ENCODE results near the gene LGALS7.
"Not testable (repeated sequence)": the region's sequence is repeated elsewhere in the genome, so short reads cannot be mapped to it uniquely, and the experiment has no call there.

LGALS7 gene

DNA sequence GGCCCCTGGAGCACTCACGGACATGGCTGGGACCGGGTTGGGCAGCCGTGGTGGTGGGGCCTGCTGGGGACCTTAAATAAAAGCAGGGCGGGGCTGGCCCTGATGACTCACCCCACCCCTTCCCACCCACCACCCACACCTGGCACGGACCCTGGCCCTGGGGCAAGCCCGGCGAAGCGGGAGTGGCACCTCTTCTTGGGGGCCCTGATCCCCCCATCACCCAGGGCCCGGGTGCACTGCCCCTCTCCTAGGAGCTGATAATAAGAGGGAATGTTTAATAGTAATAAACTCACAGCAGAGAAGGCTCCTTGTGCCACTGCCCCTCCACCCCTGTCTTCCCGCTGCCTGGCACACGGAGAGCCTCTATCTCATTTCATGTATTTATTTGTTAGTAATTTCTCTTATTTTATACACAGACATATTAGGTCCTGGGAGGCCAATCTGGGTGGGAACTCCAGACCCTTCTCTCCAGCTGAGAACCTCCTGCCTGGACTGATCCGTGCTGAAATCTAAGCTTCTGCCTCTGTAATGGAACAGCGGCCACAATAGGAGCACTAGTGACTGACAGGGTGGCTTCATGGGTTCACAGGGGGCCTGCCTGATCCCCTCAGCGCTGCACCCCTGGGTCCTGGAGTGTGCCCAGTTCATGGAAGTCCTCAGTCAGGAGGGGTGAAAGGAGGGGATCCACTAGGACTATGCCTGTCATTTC lies at the start of gene LGALS7:
TSS of gene LGALS7 (minus strand) at position 49 of the 709 bp plus-strand sequence. CDS start at position 24, 25 bp downstream.
- DNase-seq: no peak

DNA sequence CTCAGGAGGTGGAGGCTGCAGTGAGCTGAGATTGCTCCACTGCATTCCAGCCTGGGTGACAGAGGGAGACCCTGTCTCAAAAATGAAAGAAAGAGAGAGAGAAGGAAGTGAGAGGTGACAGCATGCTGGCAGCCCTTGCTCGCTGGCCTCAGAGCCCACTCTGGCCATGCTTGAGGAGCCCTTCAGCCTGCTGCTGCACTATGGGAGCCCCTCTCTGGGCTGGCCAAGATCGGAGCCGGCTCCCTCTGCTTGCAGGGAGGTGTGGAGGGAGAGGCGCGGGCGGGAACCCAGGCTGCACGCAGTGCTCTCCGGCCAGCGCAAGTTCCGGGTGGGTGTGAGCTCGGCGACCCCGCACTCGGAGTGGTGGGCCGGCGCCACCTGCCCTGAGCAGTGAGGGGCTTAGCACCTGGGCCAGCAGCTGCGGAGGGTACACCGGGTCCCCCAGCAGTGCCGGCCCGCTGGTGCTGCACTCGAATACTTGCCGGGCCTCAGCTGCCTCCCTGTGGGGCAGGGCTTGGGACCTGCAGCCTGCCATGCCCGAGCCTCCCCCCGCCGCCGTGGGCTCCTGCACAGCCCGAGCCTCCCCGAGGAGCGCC lies 48.0 kb upstream of the LGALS7 start:
- DNase-seq: not testable (repeated sequence)

DNA sequence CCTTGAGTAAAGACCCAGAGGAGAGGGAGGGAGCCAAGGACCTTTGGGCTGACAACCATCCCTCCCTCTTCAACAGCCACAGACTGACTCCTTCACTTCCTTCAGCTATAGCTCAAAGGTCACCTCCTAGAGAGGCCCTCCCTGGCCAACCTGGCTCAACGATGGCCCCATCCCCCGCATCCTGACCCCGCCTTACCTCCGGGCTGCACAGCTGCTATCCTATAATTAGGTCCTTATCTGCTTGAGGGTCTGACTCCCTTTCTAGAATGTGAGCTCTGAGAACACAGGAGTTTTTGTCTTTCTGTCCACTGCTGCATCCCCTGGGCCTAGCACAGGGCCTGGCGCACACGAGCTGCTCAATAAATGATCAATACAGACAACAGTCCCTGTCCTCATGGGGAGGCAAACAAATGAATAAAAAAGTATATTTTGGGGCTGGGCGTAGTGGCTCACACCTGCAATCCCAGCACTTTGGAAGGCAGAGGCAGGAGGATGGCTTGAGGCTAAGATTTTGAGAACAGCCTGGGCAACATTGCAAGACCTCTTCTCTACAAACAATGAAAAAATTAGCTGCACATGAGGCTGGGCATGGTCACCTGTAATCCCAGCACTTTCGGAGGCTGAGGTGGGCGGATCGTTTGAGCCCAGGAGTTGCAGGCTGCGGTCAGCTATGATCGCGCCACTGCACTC lies 46.1 kb upstream of the LGALS7 start:
- no peak for DNase-seq

DNA sequence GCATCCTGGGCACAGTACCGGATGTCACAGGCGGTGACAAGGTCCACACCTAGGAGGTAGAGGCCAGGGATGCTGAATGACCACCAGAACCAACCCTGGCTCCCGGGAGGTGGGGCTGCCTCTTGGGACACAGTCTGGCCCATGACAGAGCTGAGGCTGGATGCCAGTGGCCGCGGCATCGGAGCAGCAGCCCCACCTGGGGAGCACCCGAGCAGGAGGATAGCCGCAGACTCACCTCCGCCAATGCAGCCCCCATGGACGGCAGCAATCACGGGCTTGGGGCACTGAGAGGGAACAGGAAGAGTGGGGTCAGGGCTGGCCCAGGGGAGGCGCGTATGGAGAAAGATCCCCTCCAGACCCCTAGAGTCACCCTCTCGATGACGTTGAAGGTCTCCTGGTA lies 43.8 kb upstream of the LGALS7 start:
- DNase-seq: no peak

DNA sequence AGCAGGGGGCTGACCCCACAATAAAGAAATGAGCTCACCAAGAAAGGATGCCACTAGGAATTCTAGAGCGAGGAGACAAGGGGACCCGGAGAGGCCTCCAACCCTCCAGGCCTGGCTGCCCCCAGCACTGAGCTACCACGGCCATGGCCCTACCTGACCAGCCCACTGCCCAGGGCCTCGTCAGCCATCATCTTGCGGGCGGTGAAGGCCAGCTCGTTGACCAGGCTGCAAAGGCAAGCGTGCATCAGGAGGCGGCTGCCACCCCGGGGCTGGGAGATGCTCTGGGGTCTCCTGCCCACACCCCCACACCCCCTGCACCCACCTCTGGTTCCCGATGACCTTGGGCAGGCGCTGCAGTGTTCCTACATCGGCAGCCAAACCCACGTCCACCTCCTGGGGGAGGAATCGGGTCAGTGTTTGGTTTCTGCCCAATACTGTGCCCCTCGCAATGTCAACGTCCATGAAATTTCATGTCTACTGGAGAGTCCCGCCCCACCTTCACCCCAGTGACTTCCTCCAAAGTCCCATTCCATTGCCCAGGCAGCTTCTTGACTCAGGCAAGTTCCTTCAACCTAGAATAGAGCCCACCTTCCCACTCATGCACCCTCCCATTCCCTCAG lies 42.9 kb upstream of the LGALS7 start:
- no peak for DNase-seq

DNA sequence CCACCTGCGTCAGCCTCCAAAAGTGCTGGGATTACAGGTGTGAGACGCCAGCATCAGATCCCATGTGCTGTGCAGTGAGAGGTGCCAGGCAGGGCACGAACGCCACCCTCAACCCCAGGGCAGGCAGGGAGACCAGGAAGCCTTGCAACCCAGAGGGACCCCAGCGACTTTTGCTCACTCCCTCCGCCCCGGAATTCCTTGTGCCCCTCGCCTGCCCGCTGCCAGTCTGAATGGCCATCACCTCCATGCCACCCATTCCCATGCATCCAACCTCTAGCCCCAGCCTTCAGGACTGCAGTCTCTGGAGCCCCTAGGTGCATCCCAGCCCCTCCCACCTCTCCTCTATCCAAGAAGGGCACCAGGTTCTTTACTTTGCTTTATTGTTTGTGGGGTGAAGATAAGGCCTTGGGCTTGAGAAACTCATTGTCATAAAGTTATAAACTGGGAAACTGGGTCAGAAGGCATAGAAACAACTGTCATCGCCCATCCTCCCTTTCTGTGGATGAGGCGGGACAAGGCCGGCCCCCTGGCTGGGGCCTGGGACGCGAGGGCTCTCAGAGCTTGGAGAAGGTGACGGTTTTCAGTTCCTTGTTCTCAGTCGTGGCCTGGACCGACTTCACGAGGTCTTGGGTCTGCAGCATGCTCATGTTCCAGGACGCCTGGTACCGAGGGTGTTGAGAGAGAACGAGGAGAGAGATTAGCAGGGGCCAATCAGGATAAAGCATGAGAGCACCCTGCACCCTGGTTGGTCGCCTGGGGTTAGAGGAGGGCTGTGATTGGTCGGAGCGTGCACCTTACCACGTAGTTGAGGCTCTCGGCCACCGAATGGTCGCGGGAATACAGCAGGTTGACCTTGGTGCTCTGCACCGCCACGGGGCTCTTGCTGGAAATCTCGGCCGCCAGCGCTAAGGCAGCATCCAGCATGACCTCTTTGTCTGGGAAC lies 42.0 kb upstream of the LGALS7 start:
- DNase-seq: no peak

DNA sequence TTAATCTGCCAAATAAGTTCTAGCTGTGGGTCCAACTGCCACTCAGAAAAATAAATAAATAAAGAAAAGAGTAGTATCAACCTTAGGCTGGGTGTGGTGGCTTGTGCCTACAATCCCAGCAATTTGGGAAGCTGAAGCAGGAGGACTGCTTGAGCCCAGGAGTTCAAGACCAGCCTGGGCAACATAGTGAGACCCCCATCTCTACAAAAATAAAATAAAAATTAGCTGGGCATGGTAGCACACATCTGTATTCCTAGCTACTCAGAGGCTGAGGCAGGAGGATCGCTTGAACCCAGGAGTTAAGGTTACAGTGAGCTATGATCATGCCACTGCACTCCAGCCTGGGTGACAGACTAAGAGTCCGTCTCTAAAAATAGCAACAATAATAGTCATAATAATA lies 40.6 kb upstream of the LGALS7 start:
- DNase-seq: not testable (repeated sequence)

DNA sequence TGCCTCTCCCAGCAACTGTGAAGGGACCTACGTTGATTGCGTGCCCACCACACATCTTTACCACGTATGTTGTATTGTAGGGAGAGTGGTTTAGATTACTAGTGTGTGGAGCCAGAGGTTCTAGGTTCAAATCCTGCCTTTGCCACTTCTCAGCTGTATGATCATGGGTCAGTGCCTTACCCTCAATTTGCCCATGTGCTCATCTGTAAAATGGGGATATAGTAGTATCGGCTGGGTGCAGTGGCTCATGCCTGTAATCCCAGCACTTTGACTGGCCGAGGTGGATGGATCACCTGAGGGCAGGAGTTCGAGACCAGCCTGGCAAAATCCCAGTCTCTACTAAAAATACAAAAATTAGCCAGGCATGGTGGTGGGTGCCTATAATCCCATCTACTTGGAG lies 40.0 kb upstream of the LGALS7 start:
- no peak for DNase-seq

DNA sequence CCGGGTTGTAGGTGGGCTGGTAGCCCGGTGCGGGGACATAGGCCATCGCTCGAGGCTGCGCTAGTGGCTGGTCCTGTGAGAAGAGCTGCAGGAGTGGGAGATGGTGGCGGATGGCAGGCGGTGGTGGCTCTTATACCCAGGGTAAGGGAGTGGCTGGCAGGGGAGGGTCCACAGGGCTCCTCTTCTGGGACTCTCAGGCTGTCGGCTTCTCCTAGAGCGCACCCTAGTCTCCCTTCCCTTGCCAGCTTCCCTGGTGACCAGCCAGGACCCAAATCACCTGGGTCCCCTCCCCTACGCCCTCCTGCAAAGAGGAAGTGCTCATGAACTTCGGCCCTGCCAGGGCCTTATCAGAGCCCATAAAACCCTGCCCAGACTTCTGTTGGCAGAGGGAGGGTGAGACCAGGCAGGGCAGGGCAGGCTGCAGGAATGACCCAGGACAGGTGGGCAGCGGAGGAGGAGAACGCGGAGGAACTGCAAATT lies 39.6 kb upstream of the LGALS7 start, which contains the start of gene LGALS4:
TSS of gene LGALS4 (minus strand) at position 105 of the 480 bp plus-strand sequence. CDS start at position 46, 59 bp downstream.
- DNase-seq: no peak

DNA sequence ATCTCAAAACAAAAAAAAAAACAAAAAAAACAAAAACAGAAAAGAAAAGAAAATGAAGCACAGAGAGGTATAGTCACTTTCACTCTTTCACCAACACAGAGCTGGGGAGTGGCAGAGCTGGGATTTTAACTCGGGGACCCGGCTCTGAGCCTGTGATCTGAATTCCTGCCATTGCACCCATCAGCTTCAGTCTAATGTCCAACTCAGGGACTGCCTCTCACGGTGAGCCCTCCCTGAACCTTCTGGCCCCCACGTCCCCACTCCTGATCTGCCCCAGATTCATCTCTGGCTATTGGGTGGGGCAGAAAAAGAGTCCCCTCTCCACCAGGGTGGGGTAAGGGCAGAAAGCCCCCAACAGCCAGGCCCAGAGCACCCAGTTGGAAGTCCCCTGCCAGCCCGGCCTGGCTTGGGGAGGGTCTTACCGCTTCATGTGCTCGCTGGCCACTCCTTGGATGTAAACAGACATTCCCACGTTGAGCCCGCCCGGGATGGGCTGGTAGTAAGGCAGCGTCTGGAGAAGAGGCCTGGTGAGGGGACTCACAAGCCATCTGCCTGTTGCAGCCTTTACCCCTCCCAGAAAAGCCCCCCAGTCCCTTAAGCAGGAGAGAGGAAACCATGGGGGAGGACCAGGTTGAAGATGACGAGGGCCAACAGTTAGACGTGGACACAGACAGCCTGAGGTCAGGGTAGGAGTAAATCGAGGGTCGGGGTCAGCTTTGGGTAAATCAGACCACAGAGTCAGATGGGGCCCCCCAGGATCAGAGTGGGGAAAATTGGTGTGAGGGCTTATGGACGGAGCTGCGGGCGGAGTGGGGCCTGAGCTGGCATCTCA lies 38.9 kb upstream of the LGALS7 start:
- DNase-seq: no peak

DNA sequence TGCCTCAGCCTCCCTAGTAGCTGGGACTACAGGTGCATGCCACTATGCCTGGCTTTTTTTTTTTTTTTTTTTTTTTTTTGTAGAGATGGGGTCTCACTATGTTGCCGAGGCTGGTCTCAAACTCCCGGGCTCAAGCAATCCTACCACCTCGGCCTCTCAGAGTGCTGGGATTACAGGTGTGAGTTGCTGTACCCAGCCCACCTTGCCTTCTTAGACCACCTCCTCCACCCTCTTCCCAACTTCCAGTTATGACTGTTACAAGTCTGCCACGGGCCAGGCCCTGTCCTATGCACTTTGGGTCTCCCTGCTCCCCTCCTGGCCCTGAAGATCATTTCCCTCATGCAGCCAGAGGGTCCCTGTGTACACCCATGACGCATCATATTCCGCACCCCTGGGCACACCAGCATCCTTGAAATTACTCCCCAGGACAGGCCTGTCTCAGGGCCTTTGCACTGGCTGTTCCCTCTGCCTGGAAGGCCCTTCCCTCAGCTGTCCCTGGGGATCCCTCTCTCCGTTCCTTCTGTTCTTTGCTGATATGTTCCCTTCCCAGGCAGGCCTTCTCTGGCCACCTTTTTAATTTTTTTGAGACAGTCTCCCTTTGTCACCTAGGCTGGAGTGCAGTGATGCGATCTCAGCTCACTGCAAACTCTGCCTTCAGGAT lies 36.4 kb upstream of the LGALS7 start:
- no peak for DNase-seq

DNA sequence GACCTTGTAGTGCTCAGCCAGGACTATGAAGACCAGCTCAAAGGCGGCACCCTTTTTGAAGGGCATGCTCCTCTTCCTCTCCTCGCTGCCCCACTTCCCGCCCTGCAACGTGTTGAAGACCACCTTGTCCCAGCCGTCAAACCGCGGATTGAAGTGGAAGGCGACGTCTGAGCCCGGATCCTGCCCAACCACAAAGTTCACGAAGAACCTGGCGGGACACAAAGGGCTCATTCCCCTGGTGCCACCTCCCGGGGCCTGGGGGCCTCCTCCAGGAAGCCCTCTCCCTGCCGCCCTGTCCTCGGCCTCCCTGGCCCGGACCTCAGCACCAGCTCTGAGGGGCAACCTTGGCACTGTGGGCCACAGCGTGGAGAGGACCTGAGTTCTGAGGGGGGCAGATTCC lies 35.4 kb upstream of the LGALS7 start:
- no peak for DNase-seq

DNA sequence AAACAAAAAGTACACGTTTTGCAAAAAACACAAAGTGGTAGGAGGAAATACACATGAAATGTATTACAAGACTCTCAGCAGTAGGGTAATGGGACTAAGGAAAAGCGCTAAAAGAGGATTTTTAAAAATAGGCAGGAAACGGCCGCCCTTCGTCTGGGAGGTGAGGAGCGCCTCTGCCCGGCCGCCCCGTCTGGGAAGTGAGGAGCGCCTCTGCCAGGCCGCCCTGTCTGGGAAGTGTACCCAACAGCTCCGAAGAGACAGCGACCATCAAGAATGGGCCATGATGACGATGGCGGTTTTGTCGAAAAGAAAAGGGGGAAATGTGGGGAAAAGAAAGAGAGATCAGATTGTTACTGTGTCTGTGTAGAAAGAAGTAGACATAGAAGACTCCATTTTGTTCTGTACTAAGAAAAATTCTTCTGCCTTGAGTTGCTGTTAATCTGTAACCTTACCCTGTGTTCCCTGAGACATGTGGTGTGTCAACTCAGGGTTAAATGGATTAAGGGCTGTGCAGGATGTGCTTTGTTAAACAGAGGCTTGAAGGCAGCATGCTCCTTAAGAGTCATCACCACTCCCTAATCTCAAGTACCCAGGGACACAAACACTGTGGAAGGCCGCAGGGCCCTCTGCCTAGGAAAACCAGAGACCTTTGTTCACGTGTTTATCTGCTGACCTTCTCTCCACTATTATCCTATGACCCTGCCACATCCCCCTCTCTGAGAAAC lies 34.2 kb upstream of the LGALS7 start:
- not testable (repeated sequence) for DNase-seq

DNA sequence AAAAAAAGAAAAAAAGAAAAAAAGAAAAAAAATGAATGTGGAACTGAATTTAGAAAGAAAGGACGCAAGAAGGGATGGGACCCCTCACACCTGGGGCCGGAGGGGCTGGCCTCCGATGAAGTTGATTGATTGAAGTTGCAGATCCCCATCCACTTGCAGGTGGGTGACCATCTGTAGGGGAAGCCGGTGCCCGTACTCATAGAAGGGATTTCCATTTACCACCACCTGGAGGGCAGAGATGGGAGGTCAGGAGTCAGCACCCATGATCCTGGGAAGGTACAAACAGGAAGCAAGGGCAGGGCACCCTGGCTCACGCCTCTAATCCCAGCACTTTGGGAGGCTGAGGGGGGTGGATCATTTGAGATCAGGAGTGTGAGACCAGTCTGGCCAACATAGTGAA lies 33.1 kb upstream of the LGALS7 start:
- DNase-seq: no peak

DNA sequence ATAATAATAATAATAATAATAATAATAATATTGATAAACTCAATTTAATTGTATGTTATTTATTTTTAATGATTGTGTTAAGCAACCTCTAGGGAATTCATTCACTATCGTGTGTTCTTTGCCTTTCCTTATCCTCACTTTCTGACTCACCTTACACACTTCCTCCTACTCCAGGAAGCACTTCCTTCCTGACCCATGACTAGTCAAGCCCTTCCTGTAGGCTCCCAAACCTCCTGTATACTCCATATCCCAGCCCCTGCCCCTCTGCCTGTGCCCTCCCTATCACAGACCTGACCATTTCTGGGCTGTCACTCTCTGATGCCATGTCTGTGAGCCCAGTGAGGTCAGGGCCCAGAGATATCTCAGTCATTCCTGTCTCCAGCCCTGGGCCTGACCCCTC lies 31.9 kb upstream of the LGALS7 start:
- no peak for DNase-seq

DNA sequence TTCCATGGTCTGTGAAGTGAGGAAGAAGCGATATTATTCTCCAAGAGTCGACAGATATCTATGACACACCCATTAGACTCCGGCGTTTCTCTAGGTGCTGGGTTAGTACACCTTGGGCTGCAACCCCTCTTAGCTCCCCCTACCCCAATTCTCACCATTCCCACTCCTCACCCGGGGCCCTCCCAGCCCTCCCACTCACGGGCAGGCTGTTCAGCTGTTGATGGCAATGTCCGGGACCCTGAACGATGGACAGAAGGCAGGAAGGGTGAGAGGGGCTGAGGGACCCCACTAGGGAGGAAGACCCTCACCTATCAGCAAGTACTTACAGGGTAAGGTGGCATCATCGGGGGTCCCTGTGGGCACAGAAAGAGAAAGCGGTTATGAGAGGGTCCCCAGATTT lies 30.2 kb upstream of the LGALS7 start:
- DNase-seq: no peak

DNA sequence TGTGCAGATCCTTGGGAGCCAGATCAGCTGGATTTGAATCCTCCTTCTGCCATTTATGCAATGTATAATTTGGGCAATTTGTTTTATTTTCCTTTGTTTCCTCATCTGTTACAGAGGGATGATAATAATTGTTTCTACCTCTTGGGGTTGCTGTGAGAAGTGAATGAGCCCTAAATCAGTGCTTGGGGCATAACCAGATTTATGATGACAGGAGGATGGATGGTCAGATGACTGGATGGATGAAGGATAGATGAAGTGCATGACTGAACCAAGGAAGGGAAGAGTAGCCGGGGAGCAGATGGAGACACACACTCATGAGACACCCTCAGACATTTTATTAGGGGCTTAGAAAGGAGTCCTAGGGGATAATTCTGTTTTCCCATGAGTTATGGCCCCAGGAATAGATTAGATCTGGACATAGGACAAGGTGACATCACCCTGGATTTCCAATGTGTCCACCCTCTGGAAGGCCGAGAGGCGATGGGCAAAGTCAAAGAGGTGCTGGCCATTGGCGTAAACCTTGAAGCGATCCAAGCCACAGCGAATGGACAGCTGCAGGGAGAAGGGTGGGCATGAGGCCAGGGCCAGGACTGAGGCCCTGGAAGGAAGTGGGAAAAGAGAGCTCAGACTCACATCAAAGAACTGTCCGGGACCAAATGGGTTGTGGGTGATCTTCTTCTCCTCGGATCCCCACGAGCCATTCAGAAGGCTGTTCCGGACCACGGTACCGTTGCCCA lies 28.2 kb upstream of the LGALS7 start:
- DNase-seq: no peak

DNA sequence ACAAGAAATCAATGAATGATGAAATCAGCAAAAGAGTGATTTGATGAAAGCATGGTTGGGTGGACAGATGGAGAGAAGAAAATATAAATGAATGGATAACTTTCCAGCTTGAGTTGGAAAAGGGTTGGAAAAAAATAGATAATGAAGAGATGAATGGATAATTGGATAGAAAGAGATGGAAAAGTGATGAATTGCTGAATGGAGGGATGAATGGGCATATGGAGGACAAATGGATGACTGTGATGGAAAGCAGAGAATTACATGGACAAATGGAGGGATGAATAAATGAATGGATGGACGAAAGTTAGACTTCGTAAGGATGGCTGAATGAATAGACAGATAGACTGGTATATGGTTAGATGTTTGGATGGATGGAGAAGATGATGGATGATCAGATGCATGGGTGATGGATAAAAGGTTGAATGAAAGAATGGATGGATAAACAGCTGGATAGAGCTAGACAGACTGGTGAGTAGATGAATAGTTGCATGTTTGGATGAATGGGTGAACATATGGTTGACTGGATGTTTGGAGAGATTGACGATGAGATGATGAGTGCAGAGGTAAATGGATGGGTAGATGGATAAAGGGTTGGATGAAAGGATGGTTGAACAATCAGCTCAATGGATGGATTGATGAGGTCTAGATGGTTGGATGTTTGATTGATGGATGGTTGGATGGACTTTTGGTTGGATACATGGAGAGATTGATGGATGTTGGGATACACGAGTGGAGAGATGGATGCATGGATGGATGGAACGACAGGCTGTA lies 27.4 kb upstream of the LGALS7 start:
- no peak for DNase-seq

DNA sequence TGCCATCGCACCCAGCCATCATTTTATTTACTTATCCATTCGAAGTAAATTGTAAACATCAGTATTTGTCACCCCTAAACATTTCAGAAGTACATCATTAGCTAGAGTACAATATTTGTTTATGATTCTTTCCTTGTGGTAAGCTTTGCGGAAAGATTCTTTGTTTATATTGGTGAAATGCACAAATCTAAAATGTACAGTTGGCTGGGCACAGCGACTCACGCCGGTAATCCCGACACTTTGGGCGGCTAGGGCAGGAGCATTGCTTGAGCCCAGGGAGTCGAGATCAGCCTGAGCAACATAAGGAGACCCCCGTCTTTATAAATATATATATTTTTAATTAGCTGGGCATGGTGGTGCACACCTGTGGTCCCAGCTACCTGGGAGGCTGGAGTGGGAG lies 25.8 kb upstream of the LGALS7 start:
- DNase-seq: no peak

Data from activated CD8-positive, alpha-beta memory T cell treated with anti-CD3 and anti-CD28 coated beads for 24 hours (primary cell).